Stimulated activated CD4-positive, alpha-beta T cell treated with anti-CD3 and anti-CD28 coated beads, Interleukin-12 subunit alpha, Interleukin-12 subunit beta, amount 100 ng/mL, for 48 hours (primary cell): ENCODE data around the gene OR5H2.

Experiments used
- DNase-seq, 3 donors: peaks; one replicate each; pipeline ENCODE4 v3.0.0-alpha.2; 2020; ENCODE audit warnings: low read depth in 2 of 3, low spot score in 1 of 3

OR5H2 gene

GRCh38 chr3:98329392-98330124 is 47.3 kb downstream of the OR5H2 start:
- peak in 2 of 3 donors; percentile 12 for DNase-seq

GRCh38 chr3:98331329-98331728 is 49.0 kb downstream of the OR5H2 start:
- DNase-seq = no peak
